SH-SY5Y (cell line): ENCODE data around the gene CPS1.

ENCODE experiments used
- GATA2 ChIP-seq: IDR thresholded peaks from 2 replicates; pipeline ENCODE4 v1.6.1; 2011; ENCODE audit warnings: mild to moderate bottlenecking, low read depth, low read length
- GATA3 ChIP-seq: IDR thresholded peaks from 2 replicates; pipeline ENCODE4 v1.6.1; 2011; ENCODE audit warnings: low read depth, mild to moderate bottlenecking, low read length, moderate library complexity

Gene CPS1

DNA sequence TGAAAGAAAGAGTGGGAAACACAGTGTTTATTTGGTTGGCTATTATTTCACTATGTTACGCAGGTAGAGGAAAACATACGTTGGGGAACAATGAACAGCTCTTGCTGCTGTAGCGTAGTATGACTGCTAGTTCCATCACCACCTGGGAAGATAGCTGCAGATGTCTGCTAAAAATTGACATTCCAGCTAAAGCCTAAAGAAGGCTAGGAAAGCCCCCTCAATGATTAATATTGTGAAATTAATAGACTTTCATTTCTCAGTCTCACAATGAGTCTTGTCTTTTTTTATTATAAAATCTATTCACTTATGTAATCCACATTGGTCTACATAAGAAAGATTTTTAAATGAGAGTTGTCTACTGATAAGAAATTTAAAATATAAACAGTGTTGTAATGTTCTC lies 165.7 kb downstream of the CPS1 start:
- no peak for TF ChIP-seq GATA2
- TF ChIP-seq GATA3 = no peak

DNA sequence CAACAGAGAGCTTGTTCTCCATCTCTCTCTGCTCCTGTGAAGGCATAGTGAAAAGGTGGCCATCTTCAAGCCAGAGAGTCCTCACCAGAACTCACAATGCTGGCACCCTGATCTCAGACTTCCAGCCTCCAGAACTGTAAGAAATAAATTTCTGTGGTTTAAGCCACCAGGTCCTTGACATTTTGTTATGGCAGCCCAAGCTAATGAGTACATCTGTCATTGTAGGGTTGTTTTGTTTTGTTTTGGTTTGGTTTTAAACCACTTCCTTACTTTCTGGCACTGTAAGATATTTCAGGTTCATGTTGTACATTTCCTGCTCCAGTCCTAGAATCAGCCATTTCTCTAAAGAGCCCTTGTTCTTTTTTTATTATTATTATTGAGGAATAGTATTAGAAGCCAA lies 171.2 kb downstream of the CPS1 start:
- TF ChIP-seq GATA3 (no peak), GATA2 (no peak)
